HepG2 (cell line): Measurements from ENCODE around the gene PRSS33. TPM values are rescaled to one million over a fixed set of nuclear protein-coding genes. Genes with fewer than 3 reads are reported as not detected.

Source experiments
- ATAC-seq: fragments of 200-7000 bp; cut with Tn5 transposase; 3 replicates; pipeline ENCODE4 v1.9.1; 2020; ENCODE audit warnings: mild to moderate bottlenecking, moderate library complexity
- BruUV-seq: library from RNA; stranded (reverse); fragments of 400-500 nt; replicated peaks from 2 replicates; lab custom pipeline; 2021; lab: Mats Ljungman, UMichigan
- CTCF ChIA-PET: fragments of 300-600 bp; formaldehyde crosslinking; extraction: SDS; loops from one replicate; lab custom pipeline; 2021; ENCODE audit warnings: low total read pairs, inconsistent platforms, low intra/inter-chr PET ratio; lab: Yijun Ruan, JAX
- POLR2A ChIA-PET: fragments of 350-600 bp; sonication (Branson Sonifier 250); formaldehyde crosslinking; loops from one replicate; lab custom pipeline; 2020; ENCODE audit warnings: antibody characterized with exemption, inconsistent platforms; lab: Yijun Ruan, JAX
- DNase-seq: peaks from one replicate; pipeline ENCODE4 v3.0.0-alpha.2; 2015; ENCODE audit warnings: low spot score
- FAIRE-seq: peaks from 3 replicates; lab custom pipeline; 2011; peaks lifted over from hg19 to GRCh38; lab: Jason Lieb, UNC
- H2AFZ ChIP-seq: one replicate; pipeline ENCODE4 v1.6.1; 2011; ENCODE audit warnings: low read length, inconsistent platforms
- H3K27ac ChIP-seq: fragments of 300-600 bp; 3 replicates; pipeline ENCODE4 v1.8.0; 2011; ENCODE audit warnings: mixed run types, mild to moderate bottlenecking, mixed read lengths, low read length, inconsistent platforms; ENCODE audit not compliant: insufficient read depth; ENCODE audit errors: extremely low read length
- H3K27me3 ChIP-seq, 2 experiments: fragments of 200-600 bp in 1 of 2; 2 replicates in 1 of 2; 3 replicates in 1 of 2; pipeline versions ENCODE4 v1.6.0 to v1.8.0; 2011; ENCODE audit warnings: low read length in 2 of 2, mild to moderate bottlenecking in 2 of 2, moderate library complexity in 2 of 2, inconsistent platforms in 1 of 2; ENCODE audit not compliant: insufficient read depth in 2 of 2, control insufficient read depth in 1 of 2
- H3K36me3 ChIP-seq, 2 experiments: fragments of 200-600 bp in 1 of 2; replicated peaks in 1 of 2; 2 replicates in 1 of 2; 3 replicates in 1 of 2; pipeline versions ENCODE4 v1.5.1 to v1.8.0; 2011; ENCODE audit warnings: low read length in 2 of 2, inconsistent platforms in 1 of 2; ENCODE audit not compliant: insufficient read depth in 2 of 2, control insufficient read depth in 1 of 2
- H3K4me1 ChIP-seq: 2 replicates; pipeline ENCODE4 v1.5.1; 2012; ENCODE audit warnings: low read length, inconsistent platforms; ENCODE audit not compliant: insufficient read depth
- H3K4me2 ChIP-seq: 2 replicates; pipeline ENCODE4 v1.6.0; 2011; ENCODE audit warnings: low read depth, low read length, inconsistent platforms
- H3K4me3 ChIP-seq, 3 experiments: fragments of 200-600 bp in 1 of 3; sonication (generic), shearing (Covaris generic) in 1 of 3; replicated peaks in 1 of 3; 2 replicates each; pipeline ENCODE4 v1.5.1; 2011 to 2016; ENCODE audit warnings: low read length in 3 of 3, inconsistent platforms in 2 of 3, low read depth in 2 of 3, mild to moderate bottlenecking in 2 of 3, control low read depth in 1 of 3, mixed read lengths in 1 of 3; ENCODE audit not compliant: insufficient read depth in 1 of 3
- H3K79me2 ChIP-seq: one replicate; pipeline ENCODE4 v1.6.1; 2011; ENCODE audit warnings: low read length, inconsistent platforms; ENCODE audit not compliant: insufficient read depth
- H3K9ac ChIP-seq: 2 replicates; pipeline ENCODE4 v1.6.0; 2011; ENCODE audit warnings: mild to moderate bottlenecking, low read depth, low read length, inconsistent platforms; ENCODE audit not compliant: insufficient read depth
- H3K9me3 ChIP-seq: 2 replicates; pipeline ENCODE4 v1.5.1; 2012; ENCODE audit warnings: mild to moderate bottlenecking, low read length
- H4K20me1 ChIP-seq: 2 replicates; pipeline ENCODE4 v1.6.0; 2011; ENCODE audit warnings: inconsistent platforms, mild to moderate bottlenecking, low read length, moderate library complexity; ENCODE audit not compliant: insufficient read depth
- MLLT10 ChIP-seq: sonication (generic); formaldehyde crosslinking; IDR thresholded peaks from 2 replicates; pipeline ENCODE4 v1.4.0; 2020; ENCODE audit warnings: missing genetic modification reagents
- POLR2A ChIP-seq, 2 experiments: IDR thresholded peaks; 2 replicates each; pipeline ENCODE4 v1.6.1; 2011; ENCODE audit warnings: low read depth in 2 of 2, low read length in 2 of 2, mild to moderate bottlenecking in 1 of 2, moderate library complexity in 1 of 2; ENCODE audit not compliant: insufficient read depth in 1 of 2
- POLR2AphosphoS2 ChIP-seq: IDR thresholded peaks from 2 replicates; pipeline ENCODE4 v1.6.1; 2011; ENCODE audit warnings: low read depth, low read length, improper control_type of control experiment
- POLR2G ChIP-seq: fragments of 200-400 bp; formaldehyde crosslinking; IDR thresholded peaks from 2 replicates; pipeline ENCODE4 v1.6.1; 2018; ENCODE audit warnings: mild to moderate bottlenecking, low read depth, low read length, moderate library complexity
- PRPF4 ChIP-seq: fragments of 200-400 bp; formaldehyde crosslinking; IDR thresholded peaks from 2 replicates; pipeline ENCODE4 v1.6.1; 2016; ENCODE audit warnings: low read length, low read depth; ENCODE audit not compliant: poor library complexity, severe bottlenecking
- RBM22 ChIP-seq: fragments of 200-400 bp; formaldehyde crosslinking; optimal IDR thresholded peaks from 2 replicates; pipeline ENCODE3; 2017; ENCODE audit warnings: mild to moderate bottlenecking, low read length, moderate library complexity
- ZBTB39 ChIP-seq: sonication (generic); formaldehyde crosslinking; IDR thresholded peaks from 2 replicates; pipeline ENCODE4 v1.5.0; 2020; ENCODE audit warnings: missing genetic modification reagents
- WGBS: methylation state at CpG from one replicate; pipeline ENCODE4 v1.1.6; 2017; ENCODE audit warnings: low lambda C conversion rate; 5-methylcytosine and 5-hydroxymethylcytosine counted together
- in situ Hi-C: cut with HindIII; loops from 2 replicates; pipeline ENCODE4 v1.10.0; 2017; ENCODE audit warnings: low pct_unique_long_range_greater_than_20kb; ENCODE audit not compliant: extremely low pct_ligation_motif_present
- intact Hi-C: fragments of 100-400 bp; cut with micrococcal nuclease; formaldehyde crosslinking; loops from one replicate; pipeline ENCODE4 v1.10.0; 2022; ENCODE audit not compliant: unreplicated experiment
- polyA plus RNA-seq, 8 experiments: library from polyadenylated mRNA; depleted of rRNA in 3 of 8; stranded (reverse) in 7 of 8; unstranded in 1 of 8; fragments of >200 nt; fragmentation: Illumina TruSeq in 4 of 8; extraction: Trizol in 4 of 8; gene quantifications; 2 replicates each; pipeline versions ENCODE4 v1.2.1 to v1.2.3, GENCODE V29; 2011 to 2016; ENCODE audit warnings: low read depth in 4 of 8, missing spikeins in 1 of 8, mixed read lengths in 1 of 8; ENCODE audit not compliant: insufficient read depth in 1 of 8
- total RNA-seq, 5 experiments: library from RNA; depleted of rRNA; stranded (reverse); fragments of >200 nt; fragmentation: Illumina TruSeq; extraction: Trizol; gene quantifications; 2 replicates each; pipeline ENCODE4 v1.2.3, GENCODE V29; 2016; ENCODE audit warnings: low read depth in 1 of 5

PRSS33 gene
- total and polyA plus RNA-seq, 2 of the 13 experiments (the other 11 are each of a cell fraction or from before 2014, with no cell fraction given): not detected

GRCh38 chr16:2766430-2767139 is 20.8 kb downstream of the PRSS33 start:
- H3K9me3 ChIP-seq: no peaks in the 10 kb centered on the region
- TF ChIP-seq ZBTB39 (no peak), MLLT10 (no peak), POLR2AphosphoS2 (peak; percentile 33; the same call in 1 of the 2 replicates), POLR2A (IDR thresholded peaks at IDR 0.05; ENCODE audit: insufficient read depth in 1 of 2, low read depth in 2 of 2, low read length in 2 of 2) (0 out of 4 replicates have a peak, but pooled peaks of 1 of the 2 experiments have one; percentile 21), RBM22 (peak; percentile 13), POLR2G (peak; percentile 22), PRPF4 (peak; percentile 11)
- CTCF ChIA-PET: no interaction called here
- H3K4me2 ChIP-seq: no peak overlapping the region
- no peak overlapping the region for H3K4me3 ChIP-seq
- no peak overlapping the region for H2AFZ ChIP-seq
- DNase-seq: no peak
- H3K27me3 ChIP-seq: no peaks in the 10 kb centered on the region
- POLR2A ChIA-PET: interaction anchor here (1.2 to 3.5 kb wide), 2 partner anchors 9 to 14 kb away, joined by 4 to 15 read pairs; partner anchors contain the start of gene SRRM2
- ATAC-seq: no peak
- no peak for FAIRE-seq
- in situ Hi-C loops: no loop called here
- H3K9ac ChIP-seq: no peak overlapping the region
- peaks cover 52 to 99% of the 10 kb centered on the region in 2 experiments for H3K36me3 ChIP-seq
- H4K20me1 ChIP-seq: peaks cover 11% of the 10 kb centered on the region
- H3K79me2 ChIP-seq: peaks cover 22% of the 10 kb centered on the region
- 97% methylated on average over 41 of the region's 44 CpGs for WGBS
- H3K27ac ChIP-seq: no peak overlapping the region
- no peaks in the 10 kb centered on the region for H3K4me1 ChIP-seq
- BruUV-seq: no TSS peak
- intact Hi-C loops: no loop called here
